ENCODE measurements around the gene HCFC1R1.

HCFC1R1 gene

DNA sequence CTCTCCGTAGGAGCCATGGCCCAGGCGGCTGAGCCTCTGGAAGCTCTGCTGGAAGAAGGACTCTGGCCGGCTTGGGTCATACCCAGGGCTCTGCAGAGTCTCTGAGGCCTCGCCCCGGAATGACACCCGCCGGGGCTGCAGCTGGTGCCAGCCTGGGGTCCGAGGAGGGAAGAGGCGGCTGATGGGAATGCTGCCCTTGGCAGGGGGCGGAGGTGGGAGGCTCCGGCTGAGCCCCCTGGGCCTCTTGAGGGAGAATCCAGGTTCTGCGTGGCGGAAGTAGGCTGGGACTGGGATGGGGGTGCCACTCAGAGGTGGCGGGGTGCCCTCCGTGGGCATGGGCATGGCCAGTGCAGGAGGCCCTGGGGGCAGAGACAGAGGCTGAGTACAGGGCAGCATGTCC, 47.1 kb downstream of the HCFC1R1 start:
- in situ Hi-C loops (cut with HindIII; ENCODE audit: low sequenced_read_pairs): no loop called here
- TF ChIP-seq, protein P1, sequence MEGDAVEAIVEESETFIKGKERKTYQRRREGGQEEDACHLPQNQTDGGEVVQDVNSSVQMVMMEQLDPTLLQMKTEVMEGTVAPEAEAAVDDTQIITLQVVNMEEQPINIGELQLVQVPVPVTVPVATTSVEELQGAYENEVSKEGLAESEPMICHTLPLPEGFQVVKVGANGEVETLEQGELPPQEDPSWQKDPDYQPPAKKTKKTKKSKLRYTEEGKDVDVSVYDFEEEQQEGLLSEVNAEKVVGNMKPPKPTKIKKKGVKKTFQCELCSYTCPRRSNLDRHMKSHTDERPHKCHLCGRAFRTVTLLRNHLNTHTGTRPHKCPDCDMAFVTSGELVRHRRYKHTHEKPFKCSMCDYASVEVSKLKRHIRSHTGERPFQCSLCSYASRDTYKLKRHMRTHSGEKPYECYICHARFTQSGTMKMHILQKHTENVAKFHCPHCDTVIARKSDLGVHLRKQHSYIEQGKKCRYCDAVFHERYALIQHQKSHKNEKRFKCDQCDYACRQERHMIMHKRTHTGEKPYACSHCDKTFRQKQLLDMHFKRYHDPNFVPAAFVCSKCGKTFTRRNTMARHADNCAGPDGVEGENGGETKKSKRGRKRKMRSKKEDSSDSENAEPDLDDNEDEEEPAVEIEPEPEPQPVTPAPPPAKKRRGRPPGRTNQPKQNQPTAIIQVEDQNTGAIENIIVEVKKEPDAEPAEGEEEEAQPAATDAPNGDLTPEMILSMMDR (IDR thresholded peaks at IDR 0.05; ENCODE audit: low read depth, low read length, missing control alignments): no peak
- DNase-seq (ENCODE audit: low read depth): no peak
- no peak overlapping the region for H3K4me3 ChIP-seq (ENCODE audit: low read depth, low read length)

GRCh38 chr16:2976201-2976600, 47.5 kb downstream of the HCFC1R1 start:
- no peak overlapping the region for H3K4me3 ChIP-seq (ENCODE audit: low read depth, low read length)
- no peak for DNase-seq (ENCODE audit: low read depth)
- in situ Hi-C loops (cut with HindIII; ENCODE audit: low sequenced_read_pairs): no loop called here
- TF ChIP-seq, protein P1 (IDR thresholded peaks at IDR 0.05; ENCODE audit: low read depth, low read length, missing control alignments): no peak

GRCh38 chr16:2975161-2975795, 48.5 kb downstream of the HCFC1R1 start:
- H3K4me3 ChIP-seq (ENCODE audit: low read depth, low read length): no peak overlapping the region
- in situ Hi-C loops (cut with HindIII; ENCODE audit: low sequenced_read_pairs): no loop called here
- DNase-seq (ENCODE audit: low read depth): no peak
- TF ChIP-seq, protein P1 (IDR thresholded peaks at IDR 0.05; ENCODE audit: low read depth, low read length, missing control alignments): no peak

DNA sequence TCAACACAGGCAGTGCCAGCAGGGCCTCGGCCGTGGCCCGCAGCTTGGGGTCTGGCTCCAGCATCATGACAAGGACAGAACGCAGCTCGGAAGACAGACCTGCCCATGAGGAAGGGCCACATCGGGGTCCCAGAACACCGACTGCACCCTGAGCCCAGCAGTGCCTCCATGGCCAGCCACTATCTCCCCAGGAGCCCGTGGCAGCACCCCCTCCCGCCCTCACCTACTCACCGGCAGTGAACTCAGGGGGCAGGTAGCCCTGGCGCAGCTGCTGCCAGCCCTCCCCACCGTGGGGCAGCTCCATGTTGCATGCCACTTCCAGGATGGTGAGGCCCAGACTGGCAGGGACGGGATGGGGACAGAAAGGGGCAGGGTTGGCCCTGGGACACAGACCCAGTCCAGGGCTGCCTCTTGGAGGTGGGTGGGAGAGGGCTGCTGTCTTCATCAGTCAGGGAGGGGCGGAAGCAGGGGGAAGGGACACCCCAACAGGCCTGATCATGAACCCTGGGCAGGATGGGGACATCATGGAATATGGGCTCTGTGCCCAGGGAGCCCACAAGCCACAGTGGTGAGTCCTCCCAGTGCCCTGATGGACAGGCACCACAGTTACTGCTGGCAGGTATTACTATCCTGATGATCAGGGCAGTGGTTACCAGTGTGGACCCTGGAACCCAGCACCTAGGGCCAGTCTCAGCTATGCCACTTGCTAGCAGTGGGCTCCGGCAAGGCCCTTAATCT, 49.3 kb downstream of the HCFC1R1 start:
- no peak for DNase-seq (ENCODE audit: low read depth)
- in situ Hi-C loops (cut with HindIII; ENCODE audit: low sequenced_read_pairs): no loop called here
- H3K4me3 ChIP-seq (ENCODE audit: low read depth, low read length): no peak overlapping the region
- TF ChIP-seq, protein P1 (IDR thresholded peaks at IDR 0.05; ENCODE audit: low read depth, low read length, missing control alignments): no peak

GRCh38 chr16:2973605-2974318, 50.0 kb downstream of the HCFC1R1 start:
- DNase-seq (ENCODE audit: low read depth): no peak
- TF ChIP-seq, protein P1 (IDR thresholded peaks at IDR 0.05; ENCODE audit: low read depth, low read length, missing control alignments): no peak
- in situ Hi-C loops (cut with HindIII; ENCODE audit: low sequenced_read_pairs): no loop called here
- H3K4me3 ChIP-seq (ENCODE audit: low read depth, low read length): no peak overlapping the region

GRCh38 chr16:2973093-2973492, 50.6 kb downstream of the HCFC1R1 start:
- TF ChIP-seq, protein P1 (IDR thresholded peaks at IDR 0.05; ENCODE audit: low read depth, low read length, missing control alignments): no peak
- DNase-seq (ENCODE audit: low read depth): no peak
- no peak overlapping the region for H3K4me3 ChIP-seq (ENCODE audit: low read depth, low read length)
- in situ Hi-C loops (cut with HindIII; ENCODE audit: low sequenced_read_pairs): no loop called here
